ENCODE data around the gene LRRC74B.
"Not testable (repeated sequence)": the region's sequence is repeated elsewhere in the genome, so short reads cannot be mapped to it uniquely, and the experiment has no call there.

Gene LRRC74B, protein sequence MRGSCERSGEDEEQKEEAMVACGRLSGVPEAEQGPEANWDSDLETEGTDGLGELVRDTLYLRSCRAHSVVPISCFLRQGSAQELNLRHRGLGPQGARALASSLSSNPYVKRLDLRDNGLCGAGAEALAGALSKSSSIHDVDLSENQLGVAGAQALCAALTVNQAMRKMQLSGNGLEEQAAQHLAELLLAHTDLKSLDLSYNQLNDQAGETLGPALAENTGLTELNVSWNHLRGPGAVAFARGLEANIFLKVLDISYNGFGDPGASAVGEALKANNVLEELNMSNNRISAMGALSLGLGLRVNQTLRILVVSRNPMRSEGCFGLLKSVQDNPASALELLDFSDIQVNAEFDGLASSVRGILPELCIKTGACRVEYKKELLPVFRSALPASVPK

DNA sequence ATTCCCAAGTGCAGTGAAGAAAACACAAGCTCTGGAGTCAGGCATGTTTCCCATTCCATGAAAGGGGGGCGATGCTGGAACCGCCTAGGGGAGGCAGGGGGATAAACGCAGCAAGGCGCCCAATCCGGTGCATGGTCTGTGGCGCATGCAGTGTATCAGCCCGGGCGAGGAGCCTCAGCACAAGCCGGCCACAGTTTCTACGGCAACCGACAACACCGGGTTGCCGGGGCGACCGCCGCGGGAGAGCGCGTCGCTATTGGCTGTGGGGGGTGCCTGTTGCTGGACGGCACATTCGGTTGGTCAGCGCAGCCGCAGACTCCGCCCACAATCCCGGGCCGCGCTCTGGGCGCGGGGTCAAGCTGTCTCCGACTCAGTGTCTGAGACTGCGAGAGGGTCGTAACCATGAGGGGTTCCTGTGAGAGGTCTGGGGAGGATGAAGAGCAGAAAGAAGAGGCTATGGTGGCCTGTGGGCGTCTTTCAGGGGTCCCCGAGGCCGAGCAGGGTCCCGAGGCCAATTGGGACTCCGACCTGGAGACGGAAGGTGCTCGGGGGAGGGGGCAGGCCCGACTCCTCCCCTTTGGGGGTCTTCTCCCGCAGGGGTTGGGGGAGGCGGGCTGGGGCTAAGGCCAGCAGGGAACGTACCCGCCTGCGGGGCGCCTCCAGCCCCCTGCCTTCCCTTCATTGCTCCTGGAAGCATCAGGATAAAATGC lies at the start of gene LRRC74B:
TSS of gene LRRC74B (plus strand) at position 362 of the 710 bp plus-strand sequence. CDS start at position 403, 41 bp downstream.
- peak; percentile 89 for DNase-seq (ENCODE audit: low spot score)

DNA sequence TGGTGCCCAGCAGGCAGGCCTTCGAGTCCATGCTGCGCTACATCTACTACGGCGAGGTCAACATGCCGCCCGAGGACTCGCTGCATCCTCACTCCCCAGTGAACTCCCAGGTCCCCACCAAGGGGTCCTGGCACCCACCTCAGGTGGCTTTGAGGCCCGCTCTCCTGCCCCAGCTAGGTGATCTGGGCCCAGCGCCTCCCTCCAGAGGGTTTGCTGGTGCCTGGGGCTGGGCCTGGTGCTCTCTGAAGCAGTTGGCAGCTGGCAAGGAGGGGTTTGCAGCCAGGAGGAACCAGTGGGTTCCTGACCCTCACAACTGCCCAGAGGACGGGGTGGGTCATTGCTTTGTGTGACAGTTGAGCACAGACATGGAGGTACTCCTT lies 49.7 kb upstream of the LRRC74B start:
- no peak for DNase-seq (ENCODE audit: low spot score)

DNA sequence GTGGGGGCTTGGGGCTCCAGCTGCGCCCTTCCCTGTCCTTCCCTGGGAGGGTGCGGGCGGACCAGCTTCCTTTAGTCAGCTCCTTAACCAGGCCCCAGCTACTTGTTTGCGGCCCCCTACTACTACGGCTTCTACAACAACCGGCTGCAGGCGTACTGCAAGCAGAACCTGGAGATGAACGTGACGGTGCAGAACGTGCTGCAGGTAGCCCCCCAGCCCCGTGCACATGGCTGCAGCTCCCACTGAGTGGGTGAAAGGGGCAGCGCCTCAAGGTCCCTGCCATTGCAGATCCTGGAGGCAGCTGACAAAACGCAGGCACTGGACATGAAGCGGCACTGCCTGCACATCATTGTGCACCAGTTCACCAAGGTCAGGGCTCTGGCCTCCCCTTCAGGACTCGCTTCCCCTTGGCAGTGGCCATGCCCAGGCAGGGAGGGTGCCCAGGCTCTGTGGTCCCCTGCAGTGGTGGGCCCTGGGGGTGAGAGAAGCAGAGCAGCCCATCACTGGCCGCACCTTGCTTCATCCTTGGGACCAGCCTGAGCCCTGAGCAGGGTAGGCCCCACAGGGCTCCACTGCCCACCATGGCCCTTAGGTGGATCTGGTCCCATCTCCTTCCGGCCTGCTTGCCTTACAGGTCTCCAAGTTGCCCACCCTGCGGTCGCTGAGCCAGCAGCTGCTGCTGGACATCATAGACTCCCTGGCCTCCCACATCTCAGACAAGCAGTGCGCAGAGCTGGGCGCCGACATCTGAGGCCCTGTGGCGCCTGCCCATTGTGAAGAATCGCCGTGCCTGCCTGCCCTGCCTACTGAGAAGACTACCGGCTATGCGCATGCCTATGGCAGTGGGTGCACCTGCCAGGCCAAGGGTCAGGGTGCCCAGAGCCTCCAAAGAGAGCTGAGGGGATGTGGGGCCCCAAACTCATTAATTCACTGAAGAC lies 48.9 kb upstream of the LRRC74B start:
- DNase-seq (ENCODE audit: low spot score) = no peak

DNA sequence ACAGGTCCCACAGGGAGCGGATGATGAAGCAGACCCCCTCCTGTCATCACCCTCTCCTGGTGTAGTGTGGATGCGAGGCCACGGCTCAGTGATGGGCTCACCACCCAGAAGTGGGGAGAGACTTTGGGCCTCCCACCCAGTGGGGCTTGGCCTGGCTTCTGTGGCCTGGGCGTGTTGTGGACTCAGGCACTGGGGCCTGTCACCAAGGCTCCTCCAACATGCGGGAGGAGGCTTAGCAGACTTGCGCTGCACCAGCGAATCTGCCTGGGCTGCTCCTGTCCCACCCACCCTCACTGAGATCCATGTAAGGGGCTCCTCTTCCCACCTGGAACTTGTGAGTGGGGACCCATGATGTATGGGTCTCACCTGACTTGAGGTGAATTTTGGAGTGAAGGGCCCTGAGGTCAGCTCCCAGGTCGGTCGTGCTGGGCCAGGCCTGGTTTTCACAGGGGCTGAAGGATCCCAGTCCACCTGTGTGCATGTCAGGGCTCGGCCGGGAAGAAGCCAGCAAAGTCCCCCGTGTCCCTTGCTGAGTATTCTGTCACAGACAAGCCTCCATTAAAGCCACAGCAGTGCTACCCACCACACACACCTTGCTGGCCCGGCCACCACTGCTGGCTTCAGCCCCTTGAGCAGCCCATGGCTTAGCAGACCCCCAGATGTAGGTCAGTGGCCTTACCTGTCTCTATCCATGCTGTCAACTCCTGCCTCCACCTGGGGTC lies 48.0 kb upstream of the LRRC74B start:
- no peak for DNase-seq (ENCODE audit: low spot score)

DNA sequence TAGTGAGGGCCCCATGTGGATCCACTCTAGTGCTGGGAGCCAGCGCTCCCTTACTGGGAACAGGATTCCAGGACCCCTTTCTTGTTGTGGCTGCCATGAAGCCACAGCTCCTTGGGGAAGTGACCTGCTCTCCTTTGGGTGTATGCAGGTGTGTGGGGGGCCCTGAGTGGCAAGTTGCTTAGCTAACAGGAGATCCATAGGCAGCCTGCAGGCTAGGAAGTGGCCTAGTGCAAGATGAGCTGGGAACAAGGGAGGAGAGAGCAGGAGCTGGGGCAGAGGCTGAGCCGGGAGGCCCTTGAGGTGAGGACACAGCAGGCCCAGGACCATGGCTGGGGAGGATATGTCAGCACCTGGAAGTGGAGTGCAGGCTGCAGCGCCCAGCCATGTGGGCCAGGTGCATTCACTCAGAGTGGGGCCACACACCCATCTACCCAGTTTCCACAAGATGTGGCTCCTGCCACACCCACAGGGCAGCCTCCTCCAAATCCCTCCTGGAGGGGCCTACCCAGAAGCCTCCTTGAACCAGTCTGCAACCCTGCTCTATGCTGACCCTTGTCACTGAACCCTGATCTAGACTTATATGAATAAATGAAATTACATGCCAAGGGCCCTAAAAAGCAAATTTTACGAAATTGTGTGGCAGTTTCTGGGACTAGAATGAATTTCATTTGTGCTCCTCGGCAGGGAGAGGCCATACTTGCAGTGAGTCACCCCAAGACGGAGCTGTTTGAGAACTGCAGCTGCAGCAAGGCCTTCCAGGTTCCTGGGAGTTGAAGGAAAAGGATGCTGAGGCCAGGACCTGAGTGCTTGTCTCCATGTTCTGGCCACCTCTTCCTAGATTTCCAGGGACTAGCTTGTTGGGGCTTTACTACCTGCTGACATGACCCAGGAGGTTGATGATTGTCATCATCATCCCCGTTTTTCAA lies 47.1 kb upstream of the LRRC74B start:
- no peak for DNase-seq (ENCODE audit: low spot score)

DNA sequence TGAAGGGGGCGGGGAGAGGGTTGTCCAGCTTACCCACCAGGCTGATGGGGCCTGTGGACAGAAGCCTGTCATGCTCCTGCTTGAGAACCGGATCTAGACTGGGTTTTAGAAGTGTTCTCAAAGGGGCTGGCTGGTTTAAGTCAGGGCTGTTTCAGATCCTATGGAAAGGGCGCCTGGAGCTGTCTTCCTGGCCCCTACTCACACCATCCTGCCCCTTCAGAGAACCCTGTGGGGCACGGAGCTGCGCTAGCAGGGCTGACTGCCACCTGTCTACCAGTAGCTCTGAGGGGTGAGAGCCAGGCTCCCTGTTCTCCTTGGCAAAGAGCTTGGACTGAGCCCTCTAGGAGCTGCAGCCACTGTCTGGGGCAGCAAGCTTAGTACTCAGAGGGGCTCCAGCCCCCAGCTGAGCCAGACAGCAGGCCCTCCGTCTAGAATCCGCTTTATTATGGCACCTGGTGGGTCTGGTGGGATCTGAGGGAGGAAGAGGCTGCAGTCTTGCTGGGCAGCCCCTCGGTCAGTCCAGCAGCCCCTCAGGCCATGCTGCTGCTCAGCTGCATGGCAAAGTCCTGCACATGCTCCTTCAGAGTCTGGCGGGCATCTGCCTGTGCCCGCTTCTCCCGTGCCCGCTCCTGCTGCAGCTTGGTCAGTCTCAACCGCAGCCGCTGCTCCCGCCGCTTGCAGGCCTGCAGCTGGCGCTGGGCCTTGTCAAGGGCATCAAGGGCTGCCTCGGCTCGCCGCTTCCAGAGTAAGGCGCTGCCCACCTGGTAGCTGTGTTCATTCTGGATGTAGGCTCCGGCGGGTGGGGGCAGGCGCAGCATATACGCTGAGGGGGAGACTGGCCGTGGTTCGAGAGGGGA lies 46.2 kb upstream of the LRRC74B start:
- DNase-seq (ENCODE audit: low spot score) = no peak

DNA sequence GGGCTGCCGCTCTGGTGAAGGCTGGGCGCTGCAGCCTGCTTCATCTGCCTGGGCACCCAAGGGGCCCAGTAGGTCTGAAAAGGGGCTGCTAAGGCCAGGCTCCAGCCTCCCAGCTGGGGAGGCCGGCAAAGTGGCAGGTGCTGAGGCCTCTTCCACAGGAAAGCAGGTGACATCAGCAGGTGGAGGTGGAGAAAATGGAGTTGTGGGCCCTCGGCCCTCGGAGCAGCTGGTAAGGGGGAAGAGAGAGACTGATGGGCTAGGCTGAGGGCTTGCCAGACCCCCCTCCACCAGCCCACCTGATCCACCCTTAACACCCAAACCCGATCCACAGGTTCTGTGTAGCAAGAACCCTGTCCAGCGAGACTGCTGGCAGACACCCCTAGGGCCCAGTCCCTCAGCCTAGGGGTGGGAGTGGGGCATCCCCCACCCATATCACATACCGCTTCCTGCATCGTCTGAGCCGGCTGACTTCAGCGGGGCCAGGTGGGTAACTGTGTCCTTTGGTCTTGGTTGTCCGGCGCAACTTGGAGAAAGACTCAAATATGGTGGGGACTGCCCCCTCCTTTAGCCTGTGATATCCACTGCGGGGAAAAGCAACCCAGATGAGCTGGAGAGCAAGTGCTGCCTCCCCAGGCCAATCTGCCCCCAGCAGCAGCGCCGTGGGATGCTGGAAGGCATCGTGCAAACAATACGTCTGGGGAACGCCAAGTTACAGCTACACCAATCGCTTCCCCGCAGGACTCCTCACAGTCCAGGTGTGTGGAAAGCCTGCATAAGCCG lies 45.3 kb upstream of the LRRC74B start:
- peak; percentile 30 for DNase-seq (ENCODE audit: low spot score)

DNA sequence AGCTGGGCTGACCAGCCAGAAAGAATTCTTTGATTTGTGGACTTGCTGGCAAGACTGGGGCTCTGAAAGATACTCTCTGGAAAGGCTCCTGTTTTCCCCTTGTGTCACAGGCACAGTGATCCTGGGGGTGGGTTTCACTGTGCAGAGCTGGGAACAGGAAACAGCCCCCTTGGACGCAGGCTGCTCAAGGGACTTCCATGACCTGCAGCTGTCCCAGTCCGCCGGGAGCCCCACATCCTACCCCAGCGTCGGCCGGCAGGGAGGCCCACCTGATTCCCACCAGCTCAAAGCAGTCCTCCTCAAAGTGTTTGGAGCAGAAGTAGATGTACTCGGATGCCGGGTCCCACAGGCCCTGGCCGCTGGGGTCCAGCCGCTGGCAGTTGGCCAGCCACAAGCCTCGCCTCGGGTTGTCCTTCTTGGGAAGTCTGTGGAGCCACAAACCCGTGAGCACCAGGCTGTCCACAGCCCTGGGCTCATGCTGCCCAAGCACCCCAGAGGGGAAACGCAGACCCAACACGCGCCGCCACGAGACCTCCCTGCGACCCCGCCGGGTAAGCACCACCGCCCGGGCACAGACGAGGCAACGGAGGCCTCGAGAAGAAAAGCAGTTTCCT lies 44.7 kb upstream of the LRRC74B start:
- peak; percentile 11 for DNase-seq (ENCODE audit: low spot score)

DNA sequence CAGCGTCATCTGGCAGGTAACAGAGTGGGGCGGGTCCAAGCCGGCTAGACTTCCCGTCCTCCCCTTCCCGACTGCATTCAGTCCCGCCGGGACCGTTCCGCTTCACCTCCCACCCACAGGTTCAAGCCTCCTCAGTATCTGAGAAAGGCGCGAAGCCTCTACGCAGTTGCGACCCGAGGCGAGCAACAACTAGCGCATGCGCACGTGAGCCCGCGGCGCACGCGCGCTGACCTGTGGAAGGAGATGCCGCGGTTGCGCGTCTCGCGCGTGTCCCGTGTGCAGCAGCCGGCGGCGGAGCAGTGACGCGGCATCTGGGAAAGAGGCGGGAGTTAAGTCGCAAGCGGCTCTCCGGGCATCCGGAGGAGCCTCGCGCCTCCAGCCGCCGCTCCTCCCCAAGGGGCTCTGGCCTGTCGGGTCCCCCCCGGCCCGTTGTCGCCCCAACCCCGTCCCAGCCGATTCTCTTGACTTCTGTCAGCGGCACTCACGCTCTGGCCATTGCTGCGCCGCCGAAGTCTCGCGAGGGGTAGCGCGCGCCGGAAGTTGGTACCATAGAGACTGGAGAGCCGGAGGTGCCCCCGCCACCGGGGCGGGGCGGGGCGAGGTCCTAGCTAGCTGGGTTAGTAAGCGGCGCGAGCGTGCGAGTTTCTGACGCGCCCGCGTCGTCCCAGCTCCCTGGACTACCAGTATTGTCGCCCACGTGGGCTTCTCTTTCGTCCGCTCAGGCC lies 44.0 kb upstream of the LRRC74B start, which contains the start of gene THAP7:
TSS of gene THAP7 (minus strand) at position 518 of the 725 bp plus-strand sequence. CDS start at position 311, 207 bp downstream.
- peak; percentile 96 for DNase-seq (ENCODE audit: low spot score)

DNA sequence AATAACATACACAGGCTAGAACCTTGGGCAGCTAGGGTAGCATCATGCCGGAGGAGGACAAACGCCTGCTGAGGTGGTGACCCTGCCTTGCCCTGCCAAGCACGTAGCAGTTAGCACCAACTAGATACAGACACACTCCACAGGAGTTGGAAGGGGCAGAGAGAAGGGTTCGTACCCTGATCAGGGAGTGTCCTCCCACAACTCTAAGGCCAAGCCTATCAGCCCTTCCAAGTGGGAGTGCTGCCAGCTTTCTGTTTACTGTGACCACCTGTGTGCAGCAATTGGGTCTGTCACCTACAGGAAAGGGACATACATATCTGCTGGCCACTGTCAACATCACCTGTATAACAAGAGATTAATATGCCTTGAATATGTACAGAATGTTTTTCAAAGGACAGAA lies 42.0 kb upstream of the LRRC74B start:
- DNase-seq (ENCODE audit: low spot score) = no peak

DNA sequence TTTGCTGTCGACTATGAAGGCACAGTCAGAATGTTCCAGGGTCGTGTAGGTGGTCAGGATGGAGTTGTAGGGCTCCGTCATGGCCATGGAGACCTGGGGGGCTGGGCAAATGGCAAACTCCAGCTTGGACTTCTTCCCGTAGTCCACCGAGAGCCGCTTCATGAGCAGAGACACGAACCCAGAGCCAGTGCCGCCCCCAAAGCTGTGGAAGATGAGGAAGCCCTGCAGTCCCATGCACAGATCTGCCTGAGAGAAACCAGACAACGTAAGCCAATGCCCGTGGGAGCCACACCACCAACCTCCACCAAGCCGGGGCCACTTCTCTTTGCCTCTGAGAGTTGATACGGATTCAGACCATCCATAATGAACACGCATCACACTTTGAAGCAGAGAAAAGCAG lies 36.5 kb upstream of the LRRC74B start:
- not testable (repeated sequence) for DNase-seq (ENCODE audit: low spot score)

DNA sequence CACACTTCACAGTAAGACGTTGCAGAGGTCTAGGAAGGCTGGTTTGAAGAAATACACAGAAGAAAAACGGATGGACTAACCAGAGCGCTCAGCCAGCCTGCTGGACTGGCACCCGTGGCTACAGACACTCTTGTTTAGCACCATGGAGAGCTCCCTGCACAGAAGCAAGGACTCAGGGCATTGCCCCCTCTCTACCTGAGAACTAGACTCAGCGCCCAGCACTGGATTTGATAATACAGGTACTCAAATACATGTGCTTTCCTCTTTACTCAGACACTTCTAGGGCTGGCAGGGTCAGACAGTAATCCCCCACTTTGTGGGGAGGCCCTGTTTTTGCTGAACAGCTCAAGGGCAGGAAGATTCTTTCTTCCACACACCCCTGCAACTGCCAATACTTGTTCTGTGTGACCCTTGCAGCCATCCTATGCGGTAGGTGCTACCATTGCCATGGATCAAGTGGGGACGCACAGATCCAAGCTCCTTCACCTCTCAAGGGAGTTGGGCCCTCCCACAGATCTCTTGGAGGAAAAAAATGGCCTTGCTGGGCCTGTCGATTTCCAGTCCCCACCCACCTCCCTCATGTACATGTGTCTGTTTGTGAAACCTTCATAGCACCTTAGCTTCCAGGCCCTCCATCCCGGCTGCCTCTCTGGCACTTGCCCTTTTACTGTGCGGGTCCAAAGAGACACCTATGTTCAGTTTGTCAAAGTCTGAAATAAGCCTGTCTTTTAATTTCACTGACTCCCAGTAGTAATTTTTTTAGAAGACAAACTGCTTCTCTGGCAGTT lies 35.9 kb upstream of the LRRC74B start:
- peak; percentile 74 for DNase-seq (ENCODE audit: low spot score)

DNA sequence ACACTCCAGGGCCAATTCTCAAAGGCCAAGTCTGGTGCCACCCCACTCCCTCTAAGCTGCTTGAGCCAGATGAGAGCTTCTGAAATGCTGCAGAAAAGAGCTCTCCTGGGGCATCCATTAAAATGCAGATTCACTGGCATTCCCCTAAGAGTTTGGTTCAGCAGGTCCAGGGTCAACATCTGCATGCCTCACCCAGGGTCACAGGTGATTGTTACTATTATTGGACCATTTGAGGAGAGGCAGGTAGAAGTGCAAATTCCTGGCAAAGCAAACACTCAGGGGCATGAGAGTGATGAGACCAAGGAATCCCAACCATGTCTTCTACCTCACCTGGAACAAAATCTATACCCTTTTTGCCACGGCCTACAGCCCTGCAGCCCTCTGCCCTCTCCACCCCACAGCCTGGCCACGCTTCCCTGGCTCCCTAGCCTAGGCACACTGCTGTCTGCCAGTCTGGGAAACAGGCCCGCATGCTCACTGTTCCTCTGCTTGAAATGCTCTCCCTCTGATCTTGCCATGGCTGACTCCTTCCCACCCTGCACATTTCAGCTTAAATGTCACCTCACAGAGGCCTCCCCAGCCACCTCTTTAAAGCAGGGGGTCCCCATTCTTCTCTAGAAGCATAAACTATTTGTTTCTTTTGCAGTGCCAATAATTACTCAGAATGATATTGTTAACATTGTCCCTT lies 35.2 kb upstream of the LRRC74B start:
- no peak for DNase-seq (ENCODE audit: low spot score)

DNA sequence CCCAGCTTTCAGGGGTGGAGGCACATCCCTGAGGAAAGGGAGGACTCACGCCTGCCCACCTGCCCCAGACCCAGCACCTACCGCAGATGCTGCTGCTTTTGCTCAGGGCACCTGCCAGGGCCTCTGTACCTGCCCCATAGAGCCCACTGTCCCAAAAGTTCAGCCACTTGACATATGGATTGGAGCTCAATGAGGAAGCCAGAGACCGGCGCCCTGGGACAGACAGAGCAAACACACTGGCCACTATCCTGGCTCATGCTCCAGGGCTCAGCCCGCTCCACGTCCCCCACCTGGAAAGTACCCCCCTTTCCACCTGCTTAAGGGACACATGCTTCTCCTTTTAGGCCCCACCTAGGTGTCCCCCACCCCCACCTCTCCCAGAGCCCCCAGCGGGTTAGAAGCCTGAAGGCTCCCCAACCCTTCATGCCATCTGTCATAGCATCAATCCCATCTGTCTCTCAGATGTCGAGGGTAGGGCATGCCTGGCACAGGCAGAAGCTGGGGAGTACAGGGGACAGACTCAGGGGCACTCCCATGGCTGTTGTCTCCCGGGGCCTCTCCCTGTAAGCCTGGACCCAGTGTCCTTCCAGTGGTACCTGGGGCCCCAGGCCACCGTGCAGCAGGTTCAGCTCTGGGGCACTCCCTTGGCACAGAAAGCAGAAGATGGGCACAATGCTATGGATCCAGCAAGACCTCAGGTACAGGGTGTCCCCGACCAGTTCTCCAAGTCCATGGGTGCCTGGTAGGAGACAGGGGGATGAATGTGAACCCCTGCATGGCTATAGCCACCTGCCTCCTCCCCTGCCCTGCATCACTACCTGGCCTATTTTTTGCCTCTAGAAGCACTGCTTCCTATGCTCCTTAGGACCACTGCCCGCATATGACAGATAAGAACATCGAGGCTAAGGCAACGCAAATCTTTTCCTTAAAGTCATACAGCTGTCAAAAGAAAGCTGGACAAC lies 33.0 kb upstream of the LRRC74B start:
- DNase-seq (ENCODE audit: low spot score) = no peak

DNA sequence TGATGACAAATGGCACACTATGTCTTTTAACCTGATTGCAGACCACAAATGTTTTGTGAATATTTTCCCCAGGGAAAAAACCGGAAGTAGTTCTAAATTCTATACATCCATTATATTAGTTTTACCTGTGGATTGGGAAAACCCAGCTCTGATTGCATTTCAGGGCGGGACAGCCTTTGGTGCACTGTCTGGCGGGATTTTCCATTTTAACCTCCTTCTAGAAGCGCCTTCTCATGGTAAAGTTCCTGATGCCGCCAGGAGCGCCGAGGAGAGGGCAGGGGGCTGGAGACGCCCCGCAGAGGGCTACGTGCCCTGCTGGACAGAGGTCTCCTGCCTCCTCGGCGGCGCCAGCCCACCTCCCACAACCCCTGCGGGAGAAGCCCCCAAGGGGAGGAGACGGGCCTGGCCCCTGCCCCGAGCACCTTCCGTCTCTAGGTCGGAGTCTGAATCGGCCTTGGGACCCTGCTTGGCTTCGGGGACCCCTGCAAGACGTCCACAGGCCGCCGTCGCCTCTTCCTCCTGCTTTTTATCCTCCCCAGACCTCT lies 32.0 kb upstream of the LRRC74B start:
- no peak for DNase-seq (ENCODE audit: low spot score)

All from kidney tubule cell (primary cell).